Kidney capillary endothelial cell (primary cell): ENCODE measurements around the gene MEIS3.

Experiments used
- DNase-seq: peaks from one replicate; pipeline ENCODE4 v3.0.0-alpha.2; 2018; ENCODE audit warnings: low spot score

The MEIS3 gene

DNA sequence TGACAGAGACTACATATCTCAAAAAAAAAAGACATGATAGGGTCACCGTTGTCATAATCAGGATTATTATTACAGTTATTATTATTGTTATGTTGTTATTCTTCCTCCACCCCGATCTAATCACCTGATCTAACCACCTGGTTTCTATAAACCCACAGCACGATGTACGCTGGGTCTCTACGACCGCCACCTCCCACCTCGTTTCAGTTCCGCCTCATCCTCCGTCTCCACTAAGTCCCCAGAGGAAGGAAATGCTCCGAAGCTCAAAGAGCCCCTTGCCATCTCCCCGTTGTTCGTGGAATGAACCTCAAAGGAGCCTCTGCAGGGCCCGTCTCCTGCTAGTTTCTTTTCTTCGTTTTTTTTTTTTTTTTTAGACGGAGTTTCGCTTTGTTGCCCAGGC lies 15.9 kb upstream of the MEIS3 start:
- no peak for DNase-seq

DNA sequence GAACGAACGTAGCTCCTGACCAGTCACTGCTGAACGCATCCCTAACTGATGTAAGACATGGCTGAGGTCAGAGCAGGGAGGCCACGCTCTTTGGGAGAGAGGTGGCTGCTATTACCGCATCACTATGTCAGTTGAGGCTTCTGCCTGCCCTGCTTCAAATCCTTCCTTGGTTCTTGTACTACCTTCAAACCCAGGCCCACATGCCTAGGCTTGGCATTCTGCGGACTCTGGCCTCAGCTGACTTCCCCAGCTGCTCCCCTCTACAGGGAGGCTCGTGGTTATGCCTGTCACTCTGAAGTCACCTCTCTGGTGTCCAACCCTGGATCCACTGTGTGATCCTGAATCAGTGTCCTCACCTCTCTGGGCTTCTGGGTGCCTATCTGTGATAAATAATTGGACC lies 14.8 kb upstream of the MEIS3 start:
- no peak for DNase-seq

DNA sequence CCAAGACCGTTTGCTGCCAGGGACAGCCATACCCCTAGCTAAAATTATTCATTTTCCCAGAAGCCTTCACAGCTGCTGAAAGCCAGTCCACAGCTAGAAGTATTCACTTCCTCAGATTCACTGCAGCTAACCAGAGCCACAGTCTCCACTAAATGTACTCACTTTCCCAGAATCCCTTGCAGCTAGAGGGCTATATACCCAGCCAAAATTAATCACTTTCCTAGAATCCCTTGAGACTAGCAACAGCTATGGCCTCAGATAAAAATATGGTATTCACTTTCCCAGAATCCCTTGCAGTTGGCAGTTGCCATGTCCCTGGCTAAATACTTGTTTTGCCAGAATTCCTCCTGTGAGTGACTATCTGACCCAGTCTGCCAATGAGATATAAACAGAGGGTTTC lies 13.8 kb upstream of the MEIS3 start:
- no peak for DNase-seq

DNA sequence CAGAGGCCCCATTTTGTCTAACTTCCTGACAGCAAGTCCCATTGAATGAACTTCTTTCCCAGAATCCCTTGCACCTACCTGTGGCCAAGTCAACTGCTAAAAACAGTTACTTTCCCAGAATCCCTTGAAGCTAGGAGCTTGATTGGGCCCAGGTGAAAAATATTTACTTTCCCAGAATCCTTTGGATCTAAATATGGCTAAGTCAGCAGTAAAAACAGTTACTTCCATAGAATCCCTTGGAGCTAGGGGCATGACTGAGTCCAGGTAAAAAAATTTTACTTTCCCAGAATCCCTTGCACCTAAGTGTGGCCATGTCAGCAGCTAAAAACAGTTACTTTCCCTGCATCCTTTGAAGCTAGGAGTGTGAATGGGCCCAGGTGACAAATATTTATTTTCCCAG lies 13.2 kb upstream of the MEIS3 start:
- no peak for DNase-seq

DNA sequence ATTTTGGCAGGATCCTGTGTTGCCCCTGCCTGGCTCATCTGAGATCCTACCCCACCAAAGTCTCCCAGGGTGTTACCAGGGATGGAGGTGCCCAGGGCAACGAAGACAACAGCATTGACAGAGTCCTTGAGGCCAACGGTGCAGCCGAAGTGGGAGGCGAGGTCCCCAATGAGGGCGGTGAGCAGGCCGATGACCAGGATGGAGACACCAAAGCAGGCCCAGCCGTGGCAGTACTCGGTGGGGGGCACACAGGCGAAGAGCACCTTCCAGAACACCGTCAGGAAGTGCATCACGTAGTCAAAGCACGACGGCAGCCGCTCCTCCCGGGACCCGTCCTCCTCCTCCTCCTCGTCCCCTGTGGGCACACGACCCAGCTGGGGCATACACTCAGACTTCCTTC lies 12.8 kb upstream of the MEIS3 start:
- no peak for DNase-seq

DNA sequence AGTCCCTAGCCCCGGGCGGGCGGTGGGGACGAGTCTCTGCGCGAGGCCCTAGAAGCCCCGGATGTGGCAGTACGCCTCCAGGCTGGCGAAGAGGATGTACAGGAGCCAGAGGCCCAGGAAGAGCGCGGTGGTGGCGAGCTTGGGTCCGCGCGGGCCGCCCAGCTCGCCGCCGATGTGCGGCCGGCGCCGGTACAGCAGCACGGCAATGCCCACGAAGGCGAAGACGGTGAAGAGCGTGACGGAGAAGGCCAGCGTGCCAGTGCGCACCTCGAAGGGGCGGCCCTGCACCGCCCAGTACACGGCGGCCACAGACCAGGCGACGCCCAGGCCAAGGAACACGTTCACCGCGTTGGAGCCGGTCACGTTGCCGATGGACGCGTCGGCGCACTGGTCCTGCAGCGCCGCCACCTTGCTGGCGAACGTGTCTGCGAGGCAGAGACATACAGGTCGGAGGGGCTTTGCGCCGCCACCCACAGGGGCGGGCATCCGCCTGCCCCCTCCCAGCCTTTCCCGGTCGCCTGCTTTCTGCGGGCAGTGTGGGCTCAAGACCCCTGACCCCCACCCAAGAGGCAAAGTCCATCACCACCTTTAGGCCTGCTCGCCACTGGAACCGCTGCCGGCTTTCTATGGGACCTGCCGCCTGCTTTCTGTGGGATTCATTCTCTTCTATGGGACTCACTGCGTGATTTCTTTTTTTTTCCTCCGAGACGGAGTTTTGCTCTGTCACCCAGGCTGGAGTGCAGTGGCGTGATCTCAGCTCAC lies 10.9 kb upstream of the MEIS3 start:
- peak; percentile 49 for DNase-seq

DNA sequence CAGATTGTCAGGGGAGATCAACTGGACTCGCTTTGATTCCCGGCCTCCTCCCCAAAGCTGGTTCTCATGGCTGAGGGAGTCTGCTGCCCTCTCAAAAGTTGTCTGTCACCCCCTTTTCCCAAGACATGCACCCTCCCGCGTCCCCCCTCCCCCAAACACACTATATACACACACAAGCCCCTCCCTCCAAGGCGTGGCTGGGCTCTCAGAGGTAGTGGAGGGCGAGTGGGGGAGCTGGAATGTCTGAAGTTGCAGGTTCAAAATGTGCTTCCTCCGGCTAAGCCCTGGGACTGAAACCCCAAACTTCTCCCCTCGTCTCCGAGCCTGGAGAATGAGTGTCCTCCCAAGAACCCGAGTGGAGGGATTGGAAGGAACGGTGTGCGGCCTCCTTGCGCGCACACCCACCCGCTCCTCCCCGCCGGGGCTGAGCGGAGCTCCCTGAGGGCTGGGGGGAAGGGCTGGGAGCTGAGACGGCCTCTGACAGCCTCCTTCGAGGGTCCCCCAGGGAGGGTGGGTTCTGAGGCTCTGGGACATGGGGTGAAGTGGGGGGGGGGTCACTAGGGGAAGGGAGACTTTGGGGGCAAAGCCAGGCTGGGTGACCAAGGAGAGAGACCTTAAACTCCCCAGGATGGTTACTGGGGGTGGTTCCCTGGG lies 9.9 kb upstream of the MEIS3 start:
- no peak for DNase-seq

DNA sequence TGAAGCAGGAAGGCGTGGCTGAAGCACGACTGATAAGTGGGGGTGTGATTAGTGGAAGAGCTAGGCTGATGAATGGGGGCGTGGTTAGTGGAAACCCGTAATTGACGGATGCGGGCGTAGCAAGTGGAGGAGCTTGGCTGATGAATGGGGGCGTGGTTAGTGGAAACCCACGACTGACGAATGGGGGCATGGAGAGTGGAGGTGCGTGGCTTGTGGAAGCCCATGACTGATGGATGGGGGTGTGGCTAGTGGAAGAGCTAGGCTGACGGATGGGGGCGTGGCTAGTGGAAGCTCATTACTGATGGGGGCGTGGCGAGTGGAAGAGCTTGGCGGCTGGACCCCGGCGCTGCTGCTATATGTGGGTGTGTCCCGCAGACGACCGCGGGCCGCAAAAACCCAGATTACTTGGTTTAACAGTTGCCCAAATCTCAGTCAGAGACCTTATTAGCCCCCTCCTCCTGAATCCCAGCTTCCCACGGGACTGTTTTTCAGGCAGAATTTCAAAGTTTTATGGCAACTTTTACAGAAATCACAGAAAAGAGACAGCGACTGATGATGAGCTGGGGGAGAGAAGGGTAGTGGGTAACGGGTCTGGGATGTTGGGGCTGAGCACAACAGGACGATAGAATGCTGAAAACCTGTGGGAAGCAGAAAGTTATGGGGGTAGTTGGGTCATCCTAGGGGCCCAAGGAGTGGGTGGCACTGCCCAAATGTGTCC lies 9.0 kb upstream of the MEIS3 start:
- DNase-seq, result peak; percentile 99

DNA sequence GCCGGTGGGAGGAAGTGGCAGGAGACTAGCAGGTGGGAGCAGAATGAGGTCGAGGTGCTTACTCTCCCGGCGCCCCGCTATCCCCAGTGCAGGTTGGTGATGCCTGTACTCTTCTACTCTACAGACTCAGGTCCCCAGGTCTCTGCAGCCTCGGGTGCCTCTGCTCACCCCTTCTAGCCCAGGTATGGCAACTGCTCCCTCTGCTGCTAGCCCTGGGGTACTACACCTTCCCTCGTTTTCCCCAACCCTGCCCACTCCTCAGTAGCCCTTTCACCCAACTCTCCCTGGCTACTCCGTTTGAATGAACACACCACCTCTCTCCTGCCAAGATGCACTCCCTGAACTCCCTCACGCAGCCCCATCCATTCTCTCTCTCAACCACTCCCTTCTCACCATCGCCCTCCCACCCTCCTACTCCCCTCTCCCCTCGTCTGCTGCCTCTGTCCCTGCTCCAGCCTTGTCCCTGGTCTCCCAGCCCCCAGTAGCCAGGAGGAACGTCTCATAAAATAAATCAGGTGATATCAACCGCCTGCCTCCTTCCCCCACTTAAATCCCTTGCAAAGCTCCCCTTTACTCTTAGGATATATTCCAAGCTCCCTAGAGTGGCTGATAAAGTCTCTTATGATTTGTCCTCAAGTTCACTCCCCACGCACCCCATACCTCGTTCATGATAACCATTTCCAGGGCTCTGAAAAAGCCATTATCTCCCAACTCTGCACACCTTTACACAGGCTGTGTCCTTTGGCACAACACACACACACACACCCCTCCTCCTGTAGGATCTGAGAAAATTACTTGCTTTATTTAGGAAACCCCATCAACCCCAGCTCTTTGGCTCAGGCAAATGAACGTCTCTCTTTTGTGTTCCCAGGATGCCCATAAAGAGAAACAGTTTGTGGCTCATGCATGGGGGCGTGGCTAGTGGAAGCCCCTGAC lies 8.2 kb upstream of the MEIS3 start:
- no peak for DNase-seq

DNA sequence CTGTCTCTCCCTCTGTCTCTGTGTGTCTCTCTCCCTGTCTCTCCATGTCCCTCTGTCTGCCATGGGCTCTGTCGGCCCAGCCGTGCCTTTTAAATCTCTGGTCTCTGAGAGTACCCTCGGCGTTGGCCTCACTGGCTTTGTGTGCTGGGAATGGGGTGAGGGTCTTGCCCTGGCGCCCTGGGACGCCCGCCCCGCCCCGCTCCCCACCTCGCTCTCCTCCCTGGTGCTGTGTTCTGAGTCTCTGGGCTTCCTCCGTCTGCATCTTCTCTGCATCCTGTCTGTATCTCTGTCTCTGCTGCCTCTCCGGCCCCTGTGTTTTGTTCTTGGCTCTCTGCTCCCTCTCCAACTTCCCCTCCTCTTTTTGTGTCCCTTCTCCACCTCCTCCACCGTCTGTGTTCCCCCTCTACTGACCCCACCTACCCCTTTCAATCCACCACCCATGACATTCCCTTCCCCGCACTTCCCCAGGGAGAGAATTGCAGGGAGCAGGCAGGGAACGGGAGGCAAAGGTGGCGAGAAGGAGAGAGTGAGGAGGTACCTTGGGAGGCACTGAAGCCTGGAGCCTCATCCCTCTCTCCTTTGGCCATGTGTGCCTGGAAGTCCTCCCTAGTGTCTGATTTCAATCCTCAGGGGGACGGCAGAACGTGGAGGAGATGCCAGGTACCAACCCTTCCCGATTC lies 4.0 kb upstream of the MEIS3 start:
- no peak for DNase-seq

DNA sequence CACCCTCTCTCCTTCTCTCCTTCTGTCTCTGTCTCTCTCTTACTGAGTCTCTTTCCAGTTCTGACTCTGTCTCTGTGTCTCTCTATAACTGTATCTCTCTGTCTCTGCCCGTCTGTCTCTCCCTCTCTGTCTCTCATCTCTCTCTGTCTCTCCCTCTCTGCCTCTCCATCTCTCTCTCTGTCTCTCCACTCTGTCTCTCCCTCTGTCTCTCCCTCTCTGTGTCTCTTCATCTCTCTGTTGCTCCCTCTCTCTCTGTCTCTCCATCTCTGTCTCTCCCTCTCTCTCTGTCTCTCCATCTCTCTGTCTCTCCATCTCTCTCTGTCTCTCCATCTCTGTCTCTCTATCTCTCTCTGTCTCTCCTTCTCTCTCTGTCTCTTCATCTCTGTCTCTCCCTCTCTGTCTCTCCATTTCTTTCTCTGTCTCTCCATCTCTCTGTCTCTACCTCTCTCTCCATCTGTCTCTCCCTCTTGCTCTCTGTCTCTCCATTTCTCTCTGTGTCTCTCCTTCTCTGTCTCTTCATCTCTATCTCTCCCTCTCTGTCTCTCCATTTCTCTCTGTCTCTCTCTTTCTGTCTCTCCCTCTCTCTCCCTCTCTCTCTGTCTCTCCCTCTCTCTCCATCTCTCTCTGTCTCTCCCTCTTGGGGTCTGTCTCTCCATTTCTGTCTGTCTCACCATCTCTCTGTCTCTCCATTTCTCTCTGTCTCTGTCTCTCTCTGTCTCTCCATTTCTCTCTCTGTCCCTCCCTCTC lies 3.3 kb upstream of the MEIS3 start:
- no peak for DNase-seq

DNA sequence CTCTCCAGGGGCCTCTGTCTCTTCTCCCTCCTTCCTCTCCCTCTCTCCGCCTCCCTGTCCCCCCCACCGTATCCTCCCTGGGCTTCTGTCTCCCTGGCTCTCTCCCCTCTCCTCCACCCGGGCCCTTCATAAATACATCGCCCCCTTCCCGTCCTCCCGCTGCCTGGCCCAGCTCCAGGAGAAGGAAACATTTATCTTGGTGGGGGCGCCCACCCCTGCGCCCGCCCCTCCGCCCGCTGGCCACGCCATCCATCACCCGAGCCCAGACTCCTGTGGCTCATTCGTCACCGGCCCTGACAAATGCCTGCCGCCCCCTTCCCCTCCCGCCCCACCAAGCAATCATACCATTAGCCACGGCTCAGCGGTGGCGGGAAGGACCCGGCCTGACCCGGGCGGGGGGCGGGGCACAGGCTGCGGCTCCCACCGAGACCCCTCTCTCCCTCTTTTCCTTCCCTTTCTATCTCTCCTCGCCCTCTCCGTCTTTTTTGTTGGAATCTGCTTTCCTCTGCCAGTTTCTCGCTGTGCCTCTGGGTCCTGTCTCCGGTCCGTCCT lies 2.6 kb upstream of the MEIS3 start:
- no peak for DNase-seq

DNA sequence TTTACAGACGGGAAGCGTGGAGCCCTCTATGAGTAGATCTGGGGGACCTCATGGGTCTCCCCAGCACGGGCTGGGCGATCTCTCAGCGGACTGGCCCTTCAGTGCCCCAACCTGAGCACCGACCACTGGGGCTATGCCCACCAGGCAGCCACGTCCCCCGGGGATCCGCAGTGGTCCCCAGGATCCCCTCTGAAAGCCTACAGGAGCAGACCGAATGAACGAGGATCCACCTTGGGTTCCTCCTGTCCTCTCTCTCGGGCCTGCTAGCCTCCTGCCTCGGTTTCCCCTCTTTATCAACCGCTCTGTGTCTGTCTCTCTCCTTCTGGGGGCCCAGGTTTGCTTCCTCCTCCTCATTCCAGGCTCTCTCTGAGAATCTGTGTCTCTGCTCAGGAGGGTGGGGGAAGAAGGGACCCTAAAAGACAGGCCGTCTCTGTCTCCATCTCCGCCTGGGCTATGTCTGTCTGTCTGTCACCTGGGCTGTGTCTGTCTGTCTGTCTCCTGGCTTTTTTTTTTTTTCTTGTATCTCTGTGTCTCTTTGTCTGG lies 2.0 kb upstream of the MEIS3 start:
- no peak for DNase-seq

DNA sequence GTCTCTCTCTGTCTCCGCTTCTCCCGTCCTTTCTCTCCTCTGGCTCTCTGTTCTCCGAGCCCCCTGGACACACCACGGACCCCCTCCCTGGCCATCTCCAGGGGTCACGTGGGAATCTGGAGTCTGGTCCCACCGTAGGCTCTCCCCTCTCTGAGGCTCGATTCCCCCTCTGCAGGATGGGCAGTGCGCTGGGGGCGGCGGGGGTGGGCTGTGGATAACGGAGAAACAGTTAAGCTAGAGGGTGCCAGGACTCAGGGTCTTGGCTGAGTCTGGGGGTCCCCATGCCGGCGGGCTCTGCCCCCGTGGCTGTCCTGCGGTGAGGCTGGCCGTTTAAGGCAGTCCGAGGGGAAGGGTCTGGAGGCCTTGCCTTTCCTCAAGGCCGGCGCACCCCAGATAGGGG lies 462 bp upstream of the MEIS3 start:
- no peak for DNase-seq

DNA sequence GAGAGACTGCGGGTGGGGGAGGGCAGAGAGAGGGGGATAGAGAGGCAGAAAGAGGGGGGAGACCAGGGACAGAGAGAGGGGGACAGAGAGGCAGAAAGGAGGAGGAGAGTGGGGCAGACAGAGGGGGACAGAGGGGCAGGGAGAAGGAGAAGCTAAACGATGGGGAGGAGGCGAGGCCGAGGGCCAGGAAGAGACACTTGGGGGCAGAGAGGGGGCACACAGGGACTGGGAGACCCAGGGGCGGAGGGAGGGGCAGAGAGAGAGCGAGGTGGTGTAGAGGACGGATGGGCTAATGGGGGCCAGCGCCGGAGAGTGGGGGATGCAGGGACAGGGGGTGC lies 666 bp downstream of the MEIS3 start:
- no peak for DNase-seq

DNA sequence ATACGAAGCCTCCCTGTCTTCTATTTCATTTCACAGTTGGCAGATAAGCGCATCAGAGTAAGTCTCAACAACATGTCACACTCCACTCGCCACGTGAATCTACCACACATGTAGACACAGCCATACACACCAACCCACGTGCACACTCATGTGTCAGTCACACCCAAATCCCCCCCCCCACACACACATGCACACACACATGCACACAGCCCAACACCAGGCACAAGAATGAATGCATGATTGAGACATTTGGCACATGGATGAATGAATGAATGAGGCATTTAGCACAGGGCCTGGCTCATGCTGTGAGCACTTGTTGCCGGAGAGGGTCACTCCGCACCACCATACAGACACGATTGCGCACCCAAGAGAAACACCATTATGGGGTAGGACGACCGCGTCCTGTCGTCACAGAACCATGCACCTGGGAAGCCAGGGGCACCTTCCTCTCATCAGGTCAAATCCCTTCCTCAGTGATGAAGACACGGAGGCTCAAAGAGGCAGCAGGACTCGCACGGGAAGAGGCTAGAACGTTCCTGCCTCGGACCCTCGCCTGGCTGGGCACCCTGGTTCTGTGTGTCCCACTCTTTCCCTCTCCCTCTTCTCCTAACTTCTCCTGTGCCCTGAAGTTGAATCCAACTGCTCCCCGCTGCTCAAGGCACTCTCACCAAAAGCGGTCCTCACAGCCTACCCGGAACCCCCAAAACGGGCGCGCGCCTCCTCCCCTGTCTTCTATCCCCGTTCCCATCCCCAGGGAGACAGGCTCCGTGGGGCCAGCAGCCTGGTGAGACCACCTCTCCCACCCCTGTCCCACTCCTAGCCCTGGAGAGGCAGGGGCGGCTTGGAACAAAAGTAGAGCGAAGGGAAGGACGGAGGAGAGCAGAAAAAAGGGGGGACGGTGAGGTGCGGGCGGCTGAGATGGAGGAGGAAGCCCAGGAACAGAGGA lies 1.3 kb downstream of the MEIS3 start:
- no peak for DNase-seq

DNA sequence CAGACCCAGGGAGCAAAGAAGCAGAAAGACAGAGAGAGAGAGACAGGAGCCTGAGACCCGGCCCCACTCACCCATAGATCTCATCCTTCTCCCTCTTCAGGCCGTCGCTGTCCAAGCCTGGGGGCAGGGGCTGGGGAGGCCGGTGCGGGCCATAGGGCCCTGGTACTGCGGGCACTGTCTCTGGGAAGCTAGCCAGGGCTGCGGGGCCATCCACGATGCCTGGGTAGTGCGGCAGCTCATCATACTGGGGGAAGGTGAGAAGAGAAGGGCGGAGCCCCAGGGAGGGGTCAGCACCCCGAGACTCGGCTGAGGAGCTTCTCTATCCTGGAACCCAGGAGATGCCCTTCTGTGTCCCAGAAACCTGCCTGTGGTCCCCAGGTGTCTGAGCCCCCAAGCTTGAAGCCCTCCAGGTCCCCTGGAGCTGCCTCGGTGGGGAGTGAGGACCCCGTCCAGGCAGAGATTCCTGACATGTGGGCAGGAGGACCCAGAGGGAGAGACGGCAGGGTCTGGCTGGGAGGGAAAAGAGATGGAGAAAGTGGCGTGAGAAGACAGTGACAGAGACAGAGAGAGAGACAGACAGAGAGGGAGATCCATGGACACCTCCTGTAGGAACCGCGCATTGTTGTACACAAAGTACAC lies 2.1 kb downstream of the MEIS3 start:
- DNase-seq, result no peak

DNA sequence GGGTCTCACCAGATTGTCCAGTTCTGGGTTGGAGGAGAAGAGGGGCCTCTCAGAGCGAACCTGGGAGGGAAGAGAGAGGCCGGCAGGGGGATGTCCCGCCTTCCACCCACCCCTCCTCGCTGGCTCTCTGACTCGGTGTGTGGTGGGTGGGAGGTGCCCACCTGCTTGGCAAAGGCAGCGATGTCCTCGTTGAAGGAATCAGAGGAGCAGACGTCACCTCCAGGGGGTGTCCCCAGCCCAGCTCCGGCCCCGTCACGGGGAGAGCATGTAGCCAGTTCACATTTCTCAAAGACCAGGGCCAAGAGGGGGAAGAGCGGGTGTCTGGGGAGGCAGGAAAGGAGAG lies 2.7 kb downstream of the MEIS3 start:
- DNase-seq, result no peak
